Measurements from ENCODE around the gene MEGF11.

The MEGF11 gene

GRCh38 chr15:66068801-66069200 is 184.7 kb downstream of the MEGF11 start:
- no peak for DNase-seq

GRCh38 chr15:66067687-66068086 is 185.9 kb downstream of the MEGF11 start:
- DNase-seq: no peak

- no peak for DNase-seq
Measured at GRCh38 chr15:66066481-66066880, 187.1 kb downstream of the MEGF11 start.

GRCh38 chr15:66066005-66066404 is 187.5 kb downstream of the MEGF11 start:
- DNase-seq: no peak

- no peak for DNase-seq
Measured at GRCh38 chr15:66065325-66065724, 188.2 kb downstream of the MEGF11 start.

GRCh38 chr15:66063147-66063546 is 190.4 kb downstream of the MEGF11 start:
- DNase-seq: no peak

GRCh38 chr15:66057089-66057488 is 196.5 kb downstream of the MEGF11 start:
- no peak for DNase-seq

- peak in 27 of 56 donors; percentile 1 to 58 (median 12) for DNase-seq
Measured at GRCh38 chr15:66053991-66054390, 199.6 kb downstream of the MEGF11 start.

- no peak for DNase-seq
Measured at GRCh38 chr15:66051833-66052232, 201.7 kb downstream of the MEGF11 start.

GRCh38 chr15:66050264-66050663 is 203.3 kb downstream of the MEGF11 start:
- no peak for DNase-seq

GRCh38 chr15:66049353-66049752 is 204.2 kb downstream of the MEGF11 start:
- no peak for DNase-seq

GRCh38 chr15:66047321-66048024 is 206.1 kb downstream of the MEGF11 start:
- no peak for DNase-seq

GRCh38 chr15:66046751-66047150 is 206.8 kb downstream of the MEGF11 start:
- no peak for DNase-seq

- no peak for DNase-seq
Measured at GRCh38 chr15:66046326-66046725, 207.2 kb downstream of the MEGF11 start.

- DNase-seq: no peak
Measured at GRCh38 chr15:66045542-66045941, 208.0 kb downstream of the MEGF11 start.

- DNase-seq: no peak
Measured at GRCh38 chr15:66044837-66045236, 208.7 kb downstream of the MEGF11 start.

- DNase-seq: peak in 1 of 56 donors; percentile 4
Measured at GRCh38 chr15:66043264-66043663, 210.3 kb downstream of the MEGF11 start.

- no peak for DNase-seq
Measured at GRCh38 chr15:66042624-66043023, 210.9 kb downstream of the MEGF11 start.

GRCh38 chr15:66041276-66041675 is 212.3 kb downstream of the MEGF11 start:
- DNase-seq: no peak

- no peak for DNase-seq
Measured at GRCh38 chr15:66040211-66040892, 213.2 kb downstream of the MEGF11 start.

- no peak for DNase-seq
Measured at GRCh38 chr15:66039117-66039871, 214.3 kb downstream of the MEGF11 start.

GRCh38 chr15:66038387-66039116 is 215.0 kb downstream of the MEGF11 start:
- no peak for DNase-seq

Data from nucleus accumbens (tissue), 56 donors.